Panc1 (cell line): Measurements from ENCODE around the gene NCOA6. TPM values are rescaled to one million over a fixed set of nuclear protein-coding genes. Genes with fewer than 3 reads are reported as not detected.

Experiments
- ATAC-seq: fragments of 200-7000 bp; cut with Tn5 transposase; 2 replicates; pipeline ENCODE4 v1.9.1; 2020; ENCODE audit warnings: mild to moderate bottlenecking, moderate library complexity
- BruUV-seq: library from RNA; stranded (reverse); fragments of 400-500 nt; replicated peaks from 2 replicates; lab custom pipeline; 2021; lab: Mats Ljungman, UMichigan
- CTCF ChIA-PET: fragments of 300-600 bp; sonication (Branson Sonifier 250); formaldehyde crosslinking; loops from one replicate; lab custom pipeline; 2022; ENCODE audit warnings: antibody characterized with exemption; lab: Charles Lee
- POLR2A ChIA-PET: fragments of 300-600 bp; sonication (Branson Sonifier 250); formaldehyde crosslinking; loops from one replicate; lab custom pipeline; 2022; ENCODE audit warnings: antibody characterized with exemption; lab: Charles Lee
- DNase-seq: peaks from one replicate; pipeline ENCODE4 v3.0.0-alpha.2; 2010; ENCODE audit warnings: low read depth, low spot score
- H3K27ac ChIP-seq: 2 replicates; pipeline ENCODE4 v1.5.1; 2011; ENCODE audit warnings: mild to moderate bottlenecking, low read length, inconsistent platforms
- H3K27me3 ChIP-seq: fragments of 200-500 bp; sonication (Bioruptor generic); 2 replicates; pipeline ENCODE4 v1.6.0; 2014; ENCODE audit warnings: low read length, inconsistent platforms; ENCODE audit not compliant: control insufficient read depth, insufficient read depth
- H3K36me3 ChIP-seq: fragments of 200-500 bp; sonication (Bioruptor generic); 2 replicates; pipeline ENCODE4 v1.5.1; 2014; ENCODE audit warnings: inconsistent platforms, mild to moderate bottlenecking, low read length, moderate library complexity; ENCODE audit not compliant: control insufficient read depth, insufficient read depth
- H3K4me1 ChIP-seq: 2 replicates; pipeline ENCODE4 v1.5.1; 2011; ENCODE audit warnings: inconsistent platforms, mild to moderate bottlenecking, low read length, moderate library complexity; ENCODE audit not compliant: control insufficient read depth, insufficient read depth
- H3K4me3 ChIP-seq, 2 experiments: 2 replicates each; pipeline ENCODE4 v1.5.1; 2011 to 2012; ENCODE audit warnings: low read depth in 2 of 2, low read length in 2 of 2, mild to moderate bottlenecking in 2 of 2, inconsistent platforms in 1 of 2, moderate library complexity in 1 of 2
- H3K9me3 ChIP-seq: fragments of 200-500 bp; sonication (Bioruptor generic); 2 replicates; pipeline ENCODE4 v1.5.1; 2014; ENCODE audit warnings: low read depth, mild to moderate bottlenecking, inconsistent platforms, low read length, moderate library complexity; ENCODE audit not compliant: control insufficient read depth, insufficient read depth
- CTCF ChIP-seq: fragments of 450-650 bp; IDR thresholded peaks from 2 replicates; pipeline ENCODE4 v1.5.1; 2017; ENCODE audit warnings: mild to moderate bottlenecking
- POLR2AphosphoS5 ChIP-seq: IDR thresholded peaks from 2 replicates; pipeline ENCODE4 v1.6.1; 2012; ENCODE audit warnings: mild to moderate bottlenecking, low read depth, low read length, moderate library complexity
- REST ChIP-seq, 2 experiments: IDR thresholded peaks; 2 replicates each; pipeline ENCODE4 v1.6.1; 2011 to 2012; ENCODE audit warnings: low read depth in 2 of 2, control low read depth in 1 of 2, low read length in 1 of 2, mild to moderate bottlenecking in 1 of 2, moderate library complexity in 1 of 2; ENCODE audit not compliant: insufficient read depth in 1 of 2
- SIN3A ChIP-seq: IDR thresholded peaks from 2 replicates; pipeline ENCODE4 v1.6.1; 2012; ENCODE audit warnings: low read depth, mild to moderate bottlenecking, low read length, moderate library complexity, borderline replicate concordance; ENCODE audit not compliant: insufficient read depth
- TCF7L2 ChIP-seq: IDR thresholded peaks from 2 replicates; pipeline ENCODE4 v1.6.1; 2011; ENCODE audit warnings: mild to moderate bottlenecking, low read depth, low read length, inconsistent platforms
- in situ Hi-C: cut with HindIII; loops from 2 replicates; pipeline ENCODE4 v1.10.0; 2016; ENCODE audit warnings: low sequenced_read_pairs, low pct_unique_long_range_greater_than_20kb
- intact Hi-C: fragments of 100-400 bp; cut with micrococcal nuclease; formaldehyde crosslinking; loops from one replicate; pipeline ENCODE4 v1.10.0; 2022; ENCODE audit not compliant: unreplicated experiment
- total RNA-seq: library from RNA; stranded (reverse); gene quantifications from one replicate; pipeline ENCODE4 v1.2.1, GENCODE V29; 2021; ENCODE audit not compliant: unreplicated experiment

The NCOA6 gene
- total RNA-seq, 1 experiment from 2014 or later, result 28.9 TPM

GRCh38 chr20:34834459-34834893, 9.0 kb upstream of the NCOA6 start:
- no TSS peak for BruUV-seq
- POLR2A ChIA-PET, result no interaction called here
- ATAC-seq (peak; percentile 79), DNase-seq (peak; percentile 22)
- no peaks in the 10 kb centered on the region for H3K27me3 ChIP-seq
- no peak overlapping the region for H3K27ac ChIP-seq
- H3K9me3 ChIP-seq, result no peaks in the 10 kb centered on the region
- TF ChIP-seq TCF7L2 (no peak), REST (IDR thresholded peaks at IDR 0.05; ENCODE audit: insufficient read depth in 1 of 2, low read depth in 2 of 2, low read length in 1 of 2) (no peak), SIN3A (no peak), CTCF (peak; percentile 63), POLR2AphosphoS5 (no peak)
- CTCF ChIA-PET, result no interaction called here
- H3K4me1 ChIP-seq, result no peaks in the 10 kb centered on the region
- in situ Hi-C loops, result no loop called here
- H3K4me3 ChIP-seq, result no peak overlapping the region; a peak in 1 of 4 replicates
- H3K36me3 ChIP-seq, result no peaks in the 10 kb centered on the region
- intact Hi-C loops, result loop anchor here (5.0 to 10.0 kb wide), 2 partner anchors 370 to 433 kb away; no protein-coding TSS in a partner anchor

- CTCF ChIA-PET, result interaction anchor here (0.6 kb wide), 1 partner anchor 616 kb away, joined by 3 read pairs; no protein-coding TSS in a partner anchor
- TF ChIP-seq REST (IDR thresholded peaks at IDR 0.05; ENCODE audit: insufficient read depth in 1 of 2, low read depth in 2 of 2, low read length in 1 of 2) (no peak), SIN3A (no peak), CTCF (no peak), TCF7L2 (no peak), POLR2AphosphoS5 (no peak)
- no TSS peak for BruUV-seq
- Histone ChIP-seq H3K4me1 (no peaks in the 10 kb centered on the region), H3K4me3 (no peak overlapping the region), H3K36me3 (no peaks in the 10 kb centered on the region), H3K27ac (no peak overlapping the region), H3K27me3 (no peaks in the 10 kb centered on the region), H3K9me3 (no peaks in the 10 kb centered on the region)
- in situ Hi-C loops (no loop called here), intact Hi-C loops (loop anchor here (5.0 to 10.0 kb wide), 2 partner anchors 373 to 435 kb away; no protein-coding TSS in a partner anchor)
- POLR2A ChIA-PET, result no interaction called here
- no peak for ATAC-seq
- no peak for DNase-seq
These were observed 6.5 kb upstream of the NCOA6 start for GRCh38 chr20:34831936-34832335.
